NT2/D1 (cell line): ENCODE measurements around the gene ZYX.
A peak's percentile ranks its signal among the peaks of the same experiment; 100 is the strongest.

Experiments used
- DNase-seq: peaks from one replicate; pipeline ENCODE4 v3.0.0-alpha.2; 2011; ENCODE audit warnings: low read depth, low spot score
- H3K27me3 ChIP-seq: 2 replicates; pipeline ENCODE4 v1.6.0; 2011; ENCODE audit warnings: mild to moderate bottlenecking; ENCODE audit not compliant: insufficient read length, insufficient read depth
- H3K36me3 ChIP-seq: 2 replicates; pipeline ENCODE4 v1.6.1; 2011; ENCODE audit warnings: mild to moderate bottlenecking, low read length, mixed read lengths; ENCODE audit not compliant: insufficient read depth, insufficient read length
- H3K4me1 ChIP-seq: 2 replicates; pipeline ENCODE4 v1.5.1; 2011; ENCODE audit not compliant: insufficient read depth, insufficient read length
- H3K4me3 ChIP-seq: 2 replicates; pipeline ENCODE4 v1.5.1; 2011; ENCODE audit warnings: low read depth; ENCODE audit not compliant: insufficient read length
- H3K9ac ChIP-seq: 2 replicates; pipeline ENCODE4 v1.6.0; 2011; ENCODE audit warnings: low read depth; ENCODE audit not compliant: insufficient read length
- H3K9me3 ChIP-seq: 2 replicates; pipeline ENCODE4 v1.5.1; 2011; ENCODE audit warnings: mild to moderate bottlenecking, low read length; ENCODE audit not compliant: insufficient read depth
- SUZ12 ChIP-seq: IDR thresholded peaks from 2 replicates; pipeline ENCODE4 v1.6.1; 2011; ENCODE audit not compliant: insufficient read length, insufficient read depth; ENCODE audit errors: extremely low read depth
- YY1 ChIP-seq: IDR thresholded peaks from 2 replicates; pipeline ENCODE4 v1.6.1; 2011; ENCODE audit not compliant: insufficient read length, insufficient read depth
- ZNF274 ChIP-seq: IDR thresholded peaks from 2 replicates; pipeline ENCODE4 v1.6.1; 2011; ENCODE audit warnings: mild to moderate bottlenecking, low read depth, low read length

The ZYX gene

GRCh38 chr7:143362131-143363015 lies 18.8 kb upstream of the ZYX start, which contains the start of gene FAM131B:
FAM131B (minus strand) TSS chr7:143362713; CDS start chr7:143362603, 110 bp downstream.
- Histone ChIP-seq H3K27me3 (peaks cover 43% of the 10 kb centered on the region), H3K4me1 (no peaks in the 10 kb centered on the region), H3K9me3 (no peaks in the 10 kb centered on the region), H3K9ac (peak within 1 kb of the TSS; percentile 67), H3K36me3 (no peaks in the 10 kb centered on the region), H3K4me3 (peak within 1 kb of the TSS; percentile 62)
- DNase-seq, result no peak
- TF ChIP-seq SUZ12 (no peak), ZNF274 (no peak), YY1 (no peak)

GRCh38 chr7:143363016-143363937 lies 17.9 kb upstream of the ZYX start:
- no peak for DNase-seq
- Histone ChIP-seq H3K9ac (peak overlapping the region; percentile 56), H3K27me3 (peaks cover 43% of the 10 kb centered on the region), H3K4me1 (no peaks in the 10 kb centered on the region), H3K4me3 (peak overlapping the region; percentile 32), H3K9me3 (no peaks in the 10 kb centered on the region), H3K36me3 (no peaks in the 10 kb centered on the region)
- TF ChIP-seq SUZ12 (no peak), YY1 (no peak), ZNF274 (no peak)

- H3K36me3 ChIP-seq, result no peaks in the 10 kb centered on the region
- TF ChIP-seq ZNF274 (no peak), SUZ12 (no peak), YY1 (no peak)
- H3K4me3 ChIP-seq, result no peak overlapping the region
- H3K9ac ChIP-seq, result no peak overlapping the region
- H3K27me3 ChIP-seq, result peaks cover 22% of the 10 kb centered on the region
- H3K9me3 ChIP-seq, result no peaks in the 10 kb centered on the region
- no peaks in the 10 kb centered on the region for H3K4me1 ChIP-seq
- no peak for DNase-seq
These were observed 13.2 kb upstream of the ZYX start for GRCh38 chr7:143367972-143368371.

- no peaks in the 10 kb centered on the region for H3K9me3 ChIP-seq
- TF ChIP-seq ZNF274 (no peak), YY1 (no peak), SUZ12 (no peak)
- H3K4me1 ChIP-seq, result no peaks in the 10 kb centered on the region
- no peaks in the 10 kb centered on the region for H3K36me3 ChIP-seq
- no peak for DNase-seq
- H3K4me3 ChIP-seq, result no peak overlapping the region
- H3K9ac ChIP-seq, result no peak overlapping the region
- peaks cover 18% of the 10 kb centered on the region for H3K27me3 ChIP-seq
These were observed 12.8 kb upstream of the ZYX start for GRCh38 chr7:143368387-143368786.

- no peaks in the 10 kb centered on the region for H3K4me1 ChIP-seq
- H3K36me3 ChIP-seq, result no peaks in the 10 kb centered on the region
- no peak overlapping the region for H3K9ac ChIP-seq
- H3K27me3 ChIP-seq, result peaks cover 2% of the 10 kb centered on the region
- H3K4me3 ChIP-seq, result no peak overlapping the region
- TF ChIP-seq SUZ12, result no peak
- TF ChIP-seq ZNF274, result no peak
- TF ChIP-seq YY1, result no peak
- peak; percentile 56 for DNase-seq
- H3K9me3 ChIP-seq, result no peaks in the 10 kb centered on the region
These were observed 11.2 kb upstream of the ZYX start for GRCh38 chr7:143369678-143370651.

GRCh38 chr7:143372070-143372469 lies 9.1 kb upstream of the ZYX start:
- DNase-seq, result no peak
- H3K4me1 ChIP-seq, result no peaks in the 10 kb centered on the region
- TF ChIP-seq ZNF274 (no peak), SUZ12 (no peak), YY1 (no peak)

More at GRCh38 chr7:143372070-143372469, 9.1 kb upstream of the ZYX start:
- Histone ChIP-seq H3K9ac (no peak overlapping the region), H3K36me3 (no peaks in the 10 kb centered on the region), H3K27me3 (no peaks in the 10 kb centered on the region), H3K4me3 (no peak overlapping the region), H3K9me3 (no peaks in the 10 kb centered on the region)
